ENCODE data around the gene SPATA45.
A peak's percentile ranks its signal among the peaks of the same experiment; 100 is the strongest.
"Not testable (repeated sequence)": the region's sequence is repeated elsewhere in the genome, so short reads cannot be mapped to it uniquely, and the experiment has no call there.

The SPATA45 gene

GRCh38 chr1:212847549-212847948 lies at the start of gene SPATA45:
SPATA45 (minus strand) TSS chr1:212847649; CDS start chr1:212836149, 11,500 bp downstream.
- DNase-seq (ENCODE audit: low read depth in 2 of 2) = no peak

GRCh38 chr1:212892108-212892507 lies 44.7 kb upstream of the SPATA45 start:
- DNase-seq (ENCODE audit: low read depth in 2 of 2) = no peak

- DNase-seq (ENCODE audit: low read depth in 2 of 2) = no peak
Measured at GRCh38 chr1:212884592-212884991, 37.1 kb upstream of the SPATA45 start.

GRCh38 chr1:212879947-212880690 lies 32.7 kb upstream of the SPATA45 start:
- no peak for DNase-seq (ENCODE audit: low read depth in 2 of 2)

GRCh38 chr1:212878418-212878817 lies 31.0 kb upstream of the SPATA45 start:
- no peak for DNase-seq (ENCODE audit: low read depth in 2 of 2)

- DNase-seq (ENCODE audit: low read depth in 2 of 2) = no peak
Measured at GRCh38 chr1:212873518-212873917, 26.1 kb upstream of the SPATA45 start.

GRCh38 chr1:212871976-212872375 lies 24.5 kb upstream of the SPATA45 start:
- no peak for DNase-seq (ENCODE audit: low read depth in 2 of 2)

- DNase-seq (ENCODE audit: low read depth in 2 of 2) = no peak
Measured at GRCh38 chr1:212867192-212867591, 19.7 kb upstream of the SPATA45 start.

GRCh38 chr1:212864201-212864600 lies 16.8 kb upstream of the SPATA45 start:
- DNase-seq (ENCODE audit: low read depth in 2 of 2) = no peak

GRCh38 chr1:212863345-212863744 lies 15.9 kb upstream of the SPATA45 start:
- DNase-seq (ENCODE audit: low read depth in 2 of 2) = not testable (repeated sequence)

- no peak for DNase-seq (ENCODE audit: low read depth in 2 of 2)
Measured at GRCh38 chr1:212862111-212862690, 14.8 kb upstream of the SPATA45 start.

GRCh38 chr1:212860713-212861581 lies 13.5 kb upstream of the SPATA45 start:
- DNase-seq (ENCODE audit: low read depth in 2 of 2) = no peak

- no peak for DNase-seq (ENCODE audit: low read depth in 2 of 2)
Measured at GRCh38 chr1:212858461-212859265, 11.2 kb upstream of the SPATA45 start.

GRCh38 chr1:212857992-212858460 lies 10.6 kb upstream of the SPATA45 start, which contains the start of gene FLVCR1:
FLVCR1 (plus strand) TSS chr1:212858275; CDS start chr1:212858453, 178 bp downstream.
- DNase-seq (ENCODE audit: low read depth in 2 of 2) = peak; percentile 74 to 83

- DNase-seq (ENCODE audit: low read depth in 2 of 2) = no peak
Measured at GRCh38 chr1:212856755-212857154, 9.3 kb upstream of the SPATA45 start.

GRCh38 chr1:212853658-212854057 lies 6.2 kb upstream of the SPATA45 start:
- no peak for DNase-seq (ENCODE audit: low read depth in 2 of 2)

- no peak for DNase-seq (ENCODE audit: low read depth in 2 of 2)
Measured at GRCh38 chr1:212852105-212852688, 4.7 kb upstream of the SPATA45 start.

GRCh38 chr1:212844521-212844920 lies 2.9 kb downstream of the SPATA45 start:
- not testable (repeated sequence) for DNase-seq (ENCODE audit: low read depth in 2 of 2)

- DNase-seq (ENCODE audit: low read depth in 2 of 2) = no peak
Measured at GRCh38 chr1:212838145-212838544, 9.3 kb downstream of the SPATA45 start.

- not testable (repeated sequence) for DNase-seq (ENCODE audit: low read depth in 2 of 2)
Measured at GRCh38 chr1:212833211-212834207, 13.9 kb downstream of the SPATA45 start.

All from stimulated activated CD8-positive, alpha-beta memory T cell treated with anti-CD3 and anti-CD28 coated beads, Interleukin-7, amount 100 ng/mL, for 1 hour (primary cell).